Naive B cell (primary cell): ENCODE data around the gene MC2R. TPM values are rescaled to one million over a fixed set of nuclear protein-coding genes. Genes with fewer than 3 reads are reported as not detected.
A peak's percentile ranks its signal among the peaks of the same experiment; 100 is the strongest.
"Not testable (repeated sequence)": the region's sequence is repeated elsewhere in the genome, so short reads cannot be mapped to it uniquely, and the experiment has no call there.

ENCODE experiments used
- ATAC-seq, 2 donors: fragments of 150-1000 bp; cut with Tn5 transposase; 2 replicates each; pipeline ENCODE4 v1.10.0; 2021; ENCODE audit warnings: low read depth in 2 of 2, mild to moderate bottlenecking in 2 of 2, moderate library complexity in 2 of 2
- DNase-seq: peaks from one replicate; pipeline ENCODE4 v3.0.0; 2022
- H3K27ac Mint-ChIP-seq, 6 donors: one replicate each; pipeline ENCODE4 v1.8.0; 2020 to 2022; ENCODE audit warnings: mild to moderate bottlenecking in 6 of 6, mixed read lengths in 6 of 6, moderate library complexity in 5 of 6, inconsistent platforms in 2 of 6
- H3K27me3 Mint-ChIP-seq, 3 donors: one replicate each; pipeline ENCODE4 v1.8.0; 2021 to 2022; ENCODE audit warnings: mixed read lengths in 3 of 3, mild to moderate bottlenecking in 1 of 3
- H3K36me3 Mint-ChIP-seq, 2 donors: one replicate each; pipeline ENCODE4 v1.8.0; 2020 to 2022; ENCODE audit warnings: mixed read lengths in 2 of 2, inconsistent platforms in 1 of 2, mild to moderate bottlenecking in 1 of 2
- H3K4me1 Mint-ChIP-seq, 3 donors: one replicate each; pipeline ENCODE4 v1.8.0; 2020 to 2022; ENCODE audit warnings: mixed read lengths in 3 of 3, inconsistent platforms in 1 of 3, mild to moderate bottlenecking in 1 of 3, moderate library complexity in 1 of 3
- H3K4me3 Mint-ChIP-seq, 8 donors: one replicate each; pipeline ENCODE4 v1.8.0; 2020 to 2022; ENCODE audit warnings: mild to moderate bottlenecking in 8 of 8, mixed read lengths in 8 of 8, moderate library complexity in 8 of 8, inconsistent platforms in 2 of 8
- H3K9me3 Mint-ChIP-seq, 7 donors: one replicate each; pipeline ENCODE4 v1.8.0; 2020 to 2022; ENCODE audit warnings: mixed read lengths in 7 of 7, mild to moderate bottlenecking in 5 of 7, inconsistent platforms in 2 of 7, moderate library complexity in 1 of 7
- polyA plus RNA-seq, 6 donors: library from polyadenylated mRNA; unstranded; fragments of 300-500 nt; fragmentation: Illumina TruSeq; gene quantifications; one replicate each; pipeline ENCODE4 v1.2.3, GENCODE V29; 2021; ENCODE audit warnings: low read depth in 6 of 6

The MC2R gene
- polyA plus RNA-seq, 6 donors from 2014 or later = not detected

DNA sequence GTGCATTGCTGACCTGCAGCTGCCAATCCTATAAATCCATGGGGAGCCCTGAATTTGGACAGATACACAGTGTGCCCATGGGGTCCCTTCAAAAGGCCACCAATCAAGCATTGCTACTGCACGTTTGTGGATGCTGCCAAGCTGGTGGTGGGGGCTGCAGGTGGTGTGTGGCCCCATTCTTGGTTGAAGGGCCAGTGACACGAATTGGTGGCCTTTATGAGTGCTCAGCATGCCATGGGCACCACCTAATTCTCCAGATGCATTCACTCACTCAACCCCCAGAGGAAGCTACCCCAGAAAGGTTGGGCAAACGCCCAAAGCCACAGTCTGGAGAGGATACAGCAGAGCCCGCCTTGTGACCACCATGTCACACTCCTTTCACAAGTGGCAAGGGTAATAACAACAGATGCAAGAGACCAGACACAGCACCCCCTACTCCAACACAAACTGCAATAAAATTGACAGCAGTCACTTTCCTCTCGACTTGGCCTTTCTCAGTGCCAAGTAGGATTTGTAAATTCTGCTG, 27.1 kb downstream of the MC2R start:
- Mint-ChIP-seq H3K4me3 (no peak overlapping the region), H3K27ac (no peak overlapping the region), H3K36me3 (no peaks in the 10 kb centered on the region), H3K27me3 (peaks cover 21 to 35% (median 25%) of the 10 kb centered on the region in 3 donors), H3K9me3 (peaks cover 0 to 5% (median 0%) of the 10 kb centered on the region in 7 donors), H3K4me1 (peaks cover 0 to 5% (median 1%) of the 10 kb centered on the region in 3 donors)
- DNase-seq (no peak), ATAC-seq (no peak)

DNA sequence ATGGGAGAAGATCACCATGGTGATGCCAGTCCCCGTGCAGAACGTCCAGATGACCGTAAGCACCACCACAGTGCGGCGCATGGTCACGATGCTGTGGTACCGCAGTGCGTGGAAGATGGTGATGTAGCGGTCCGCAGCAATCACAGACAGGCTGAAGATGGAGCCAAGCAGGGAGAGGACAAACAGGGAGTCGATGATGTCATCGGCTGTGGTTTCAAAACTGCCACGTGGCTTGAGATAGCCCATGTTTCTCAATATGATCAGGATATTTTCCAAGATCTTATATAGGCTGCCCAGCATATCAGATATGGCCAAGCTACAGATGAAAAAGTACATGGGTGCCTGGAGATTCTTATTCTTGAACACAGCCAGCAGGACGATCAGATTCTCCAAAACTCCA, 30.3 kb downstream of the MC2R start:
- H3K4me3 Mint-ChIP-seq = no peak overlapping the region
- H3K27me3 Mint-ChIP-seq = peaks cover 15 to 20% (median 18%) of the 10 kb centered on the region in 3 donors
- ATAC-seq = no peak
- no peak overlapping the region for H3K27ac Mint-ChIP-seq
- no peaks in the 10 kb centered on the region for H3K4me1 Mint-ChIP-seq
- no peaks in the 10 kb centered on the region for H3K36me3 Mint-ChIP-seq
- no peak for DNase-seq
- H3K9me3 Mint-ChIP-seq = peaks cover 0 to 5% (median 0%) of the 10 kb centered on the region in 7 donors

DNA sequence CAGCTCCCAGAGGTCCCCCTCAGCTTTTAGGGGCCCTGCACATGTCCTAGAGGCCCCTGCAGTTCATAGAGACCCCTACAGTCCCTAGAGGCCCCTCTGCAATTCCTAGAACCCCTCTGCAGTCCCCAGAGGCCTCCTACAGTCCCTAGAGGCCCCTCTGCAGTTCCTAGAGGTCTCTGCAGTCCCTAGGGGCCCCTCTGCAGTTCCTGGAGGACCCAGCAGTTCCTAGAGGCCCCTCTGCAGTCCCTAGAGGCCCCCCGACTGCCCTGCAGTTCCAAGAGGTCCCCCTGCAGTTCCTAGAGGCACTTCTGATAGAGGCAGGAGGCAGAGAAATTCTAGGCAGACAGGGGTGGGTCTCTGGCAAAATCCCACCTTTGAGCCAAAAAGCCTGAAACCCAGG, 35.4 kb downstream of the MC2R start:
- DNase-seq (no peak), ATAC-seq (no peak)
- peaks cover 0 to 4% (median 0%) of the 10 kb centered on the region in 7 donors for H3K9me3 Mint-ChIP-seq
- H3K4me1 Mint-ChIP-seq = no peaks in the 10 kb centered on the region
- H3K27ac Mint-ChIP-seq = no peak overlapping the region
- H3K4me3 Mint-ChIP-seq = no peak overlapping the region
- H3K36me3 Mint-ChIP-seq = no peaks in the 10 kb centered on the region
- H3K27me3 Mint-ChIP-seq = peaks cover 4 to 8% (median 5%) of the 10 kb centered on the region in 3 donors

- no peak overlapping the region for H3K27ac Mint-ChIP-seq
- peaks cover 3 to 7% (median 5%) of the 10 kb centered on the region in 3 donors for H3K27me3 Mint-ChIP-seq
- H3K4me3 Mint-ChIP-seq = no peak overlapping the region
- no peaks in the 10 kb centered on the region for H3K4me1 Mint-ChIP-seq
- no peaks in the 10 kb centered on the region for H3K36me3 Mint-ChIP-seq
- H3K9me3 Mint-ChIP-seq = no peaks in the 10 kb centered on the region
- ATAC-seq (no peak), DNase-seq (no peak)
Observed at GRCh38 chr18:13879492-13879891, 35.8 kb downstream of the MC2R start.

GRCh38 chr18:13878857-13879256, 36.5 kb downstream of the MC2R start:
- H3K4me1 Mint-ChIP-seq = no peaks in the 10 kb centered on the region
- H3K4me3 Mint-ChIP-seq = no peak overlapping the region
- ATAC-seq (no peak), DNase-seq (no peak)
- no peaks in the 10 kb centered on the region for H3K9me3 Mint-ChIP-seq
- no peak overlapping the region for H3K27ac Mint-ChIP-seq
- no peaks in the 10 kb centered on the region for H3K36me3 Mint-ChIP-seq
- H3K27me3 Mint-ChIP-seq = peaks cover 0 to 8% (median 5%) of the 10 kb centered on the region in 3 donors

DNA sequence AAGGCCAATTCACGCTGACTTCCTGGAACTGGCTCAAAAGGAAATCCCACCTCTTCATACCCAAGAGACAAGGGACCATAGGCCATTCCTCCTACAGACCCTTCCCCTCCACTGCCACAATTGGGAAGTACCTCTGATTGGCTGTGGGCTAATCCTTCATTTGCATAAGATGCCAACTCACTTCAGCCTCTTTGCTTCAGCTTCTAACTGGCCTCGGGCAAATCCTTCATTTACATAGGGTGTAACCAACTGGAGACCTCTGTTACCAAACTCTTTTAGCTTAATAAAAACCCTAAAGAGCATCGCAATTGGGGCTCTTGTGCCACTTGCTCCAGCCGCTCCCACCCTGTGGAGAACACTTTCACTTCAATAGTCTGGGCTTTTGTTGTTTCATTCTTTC, 38.2 kb downstream of the MC2R start:
- DNase-seq = no peak
- Mint-ChIP-seq H3K27me3 (peaks cover 0 to 8% (median 0%) of the 10 kb centered on the region in 3 donors), H3K9me3 (no peaks in the 10 kb centered on the region), H3K4me1 (no peaks in the 10 kb centered on the region), H3K36me3 (no peaks in the 10 kb centered on the region), H3K27ac (peak overlapping the region in 1 of 6 donors; percentile 5), H3K4me3 (no peak overlapping the region)
- ATAC-seq = no peak

- no peaks in the 10 kb centered on the region for H3K36me3 Mint-ChIP-seq
- no peak for DNase-seq
- H3K4me3 Mint-ChIP-seq = no peak overlapping the region
Observed at GRCh38 chr18:13874558-13874957, 40.8 kb downstream of the MC2R start.

DNA sequence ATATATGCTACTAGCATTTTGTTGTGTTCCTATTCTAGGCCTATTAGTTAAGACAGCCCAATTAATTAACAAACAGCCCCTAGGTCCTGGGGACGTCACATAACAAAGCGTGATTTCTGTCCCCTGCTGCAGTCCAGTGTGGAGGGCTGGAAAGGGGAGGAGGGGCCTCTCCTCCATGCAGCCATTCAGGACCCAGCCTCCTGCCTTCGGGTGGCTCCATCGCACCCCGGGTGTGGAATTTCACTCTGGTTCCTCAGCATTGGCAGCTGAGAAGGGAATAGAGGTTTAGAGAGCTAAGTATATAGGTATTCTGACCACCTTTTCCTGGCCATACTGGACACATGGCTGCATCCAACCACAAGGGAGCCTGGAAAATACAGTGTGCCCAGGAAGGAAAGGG, 42.4 kb downstream of the MC2R start:
- DNase-seq = no peak
- ATAC-seq = no peak
- H3K4me3 Mint-ChIP-seq = no peak overlapping the region

More at GRCh38 chr18:13874558-13874957, 40.8 kb downstream of the MC2R start:
- Mint-ChIP-seq H3K9me3 (no peaks in the 10 kb centered on the region), H3K4me1 (no peaks in the 10 kb centered on the region), H3K27me3 (peaks cover 2 to 20% (median 16%) of the 10 kb centered on the region in 3 donors), H3K27ac (no peak overlapping the region)
- no peak for ATAC-seq

GRCh38 chr18:13872373-13872772, 43.0 kb downstream of the MC2R start:
- peaks cover 13 to 37% (median 32%) of the 10 kb centered on the region in 3 donors for H3K27me3 Mint-ChIP-seq

More for the DNA sequence above, 42.4 kb downstream of the MC2R start:
- Mint-ChIP-seq H3K27me3 (peaks cover 8 to 32% (median 27%) of the 10 kb centered on the region in 3 donors), H3K9me3 (peaks cover 0 to 3% (median 0%) of the 10 kb centered on the region in 7 donors), H3K27ac (no peak overlapping the region), H3K4me1 (no peaks in the 10 kb centered on the region), H3K36me3 (no peaks in the 10 kb centered on the region)

DNA sequence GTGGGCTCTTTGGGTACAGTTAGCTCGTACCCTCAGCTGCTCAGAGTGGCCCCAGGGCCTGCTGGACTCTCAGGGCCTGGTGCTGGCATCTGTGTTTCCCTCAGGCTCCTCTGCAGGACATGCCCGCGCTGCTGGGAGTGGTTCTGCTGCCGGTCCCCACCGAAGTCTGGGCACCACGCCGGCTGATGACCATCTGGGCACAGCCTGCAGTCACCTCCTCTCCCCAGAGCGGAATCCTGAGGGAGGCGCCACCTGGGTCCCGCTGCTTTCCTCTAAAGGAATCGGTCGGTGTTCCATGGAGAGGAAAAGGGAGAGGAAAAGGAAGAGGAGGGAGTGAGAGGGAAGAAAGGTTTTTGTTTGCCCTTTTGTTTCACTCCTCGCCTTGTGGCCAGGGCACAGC, 43.6 kb downstream of the MC2R start:
- H3K4me1 Mint-ChIP-seq = no peaks in the 10 kb centered on the region
- peaks cover 0 to 3% (median 0%) of the 10 kb centered on the region in 7 donors for H3K9me3 Mint-ChIP-seq
- H3K36me3 Mint-ChIP-seq = no peaks in the 10 kb centered on the region
- no peak overlapping the region for H3K4me3 Mint-ChIP-seq
- no peak for ATAC-seq
- no peak overlapping the region for H3K27ac Mint-ChIP-seq
- no peak for DNase-seq
- H3K27me3 Mint-ChIP-seq = peaks cover 17 to 43% (median 38%) of the 10 kb centered on the region in 3 donors

More at GRCh38 chr18:13872373-13872772, 43.0 kb downstream of the MC2R start:
- H3K36me3 Mint-ChIP-seq = no peaks in the 10 kb centered on the region
- H3K4me3 Mint-ChIP-seq = no peak overlapping the region
- ATAC-seq = no peak
- H3K4me1 Mint-ChIP-seq = no peaks in the 10 kb centered on the region
- H3K27ac Mint-ChIP-seq = no peak overlapping the region
- DNase-seq = no peak
- peaks cover 0 to 3% (median 0%) of the 10 kb centered on the region in 7 donors for H3K9me3 Mint-ChIP-seq

- Mint-ChIP-seq H3K27me3 (peaks cover 30 to 49% (median 47%) of the 10 kb centered on the region in 3 donors), H3K27ac (no peak overlapping the region), H3K4me1 (no peaks in the 10 kb centered on the region), H3K9me3 (peaks cover 0 to 3% (median 0%) of the 10 kb centered on the region in 7 donors), H3K36me3 (no peaks in the 10 kb centered on the region), H3K4me3 (no peak overlapping the region)
- ATAC-seq (no peak), DNase-seq (no peak)
Observed at GRCh38 chr18:13868501-13869271, 46.6 kb downstream of the MC2R start.

- H3K36me3 Mint-ChIP-seq, DNase-seq, H3K27ac Mint-ChIP-seq, ATAC-seq, H3K4me1 Mint-ChIP-seq: not testable (repeated sequence)
- Mint-ChIP-seq H3K9me3 (peaks cover 0 to 35% (median 21%) of the 10 kb centered on the region in 7 donors), H3K27me3 (peaks cover 23 to 42% (median 24%) of the 10 kb centered on the region in 3 donors), H3K4me3 (peak overlapping the region in 1 of 8 donors; percentile 26)
Observed at GRCh38 chr18:13862898-13863297, 52.4 kb downstream of the MC2R start.

GRCh38 chr18:13849791-13850190, 65.5 kb downstream of the MC2R start:
- Mint-ChIP-seq H3K27ac (no peak overlapping the region), H3K36me3 (peaks cover 8 to 9% of the 10 kb centered on the region in 2 donors), H3K9me3 (peaks cover 12 to 70% (median 24%) of the 10 kb centered on the region in 7 donors), H3K27me3 (peaks cover 3 to 20% (median 16%) of the 10 kb centered on the region in 3 donors), H3K4me1 (no peaks in the 10 kb centered on the region), H3K4me3 (no peak overlapping the region)
- DNase-seq (no peak), ATAC-seq (no peak)

DNA sequence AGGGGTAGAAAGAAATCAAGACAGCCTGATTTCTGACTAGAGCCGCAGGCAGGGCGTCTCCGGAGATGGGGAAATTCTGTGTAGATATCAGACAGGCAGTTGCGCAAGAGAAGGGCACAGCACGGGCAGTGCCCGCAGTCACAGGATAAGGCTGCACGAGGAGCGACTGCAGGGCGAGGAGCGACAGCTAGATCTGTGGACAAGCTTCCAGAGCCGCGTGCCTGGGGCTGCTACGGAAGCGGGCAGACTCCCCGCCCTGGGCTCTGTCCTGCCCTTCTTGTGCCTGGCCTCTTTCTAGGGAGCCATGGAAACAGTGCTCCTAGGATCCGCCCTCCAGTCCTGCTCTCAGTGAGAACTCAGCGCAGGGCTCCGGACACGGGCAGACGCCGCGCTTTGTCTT, 78.8 kb downstream of the MC2R start:
- DNase-seq (no peak), ATAC-seq (no peak)
- Mint-ChIP-seq H3K27me3 (peaks cover 28 to 32% (median 29%) of the 10 kb centered on the region in 3 donors), H3K36me3 (no peaks in the 10 kb centered on the region), H3K27ac (no peak overlapping the region), H3K4me3 (no peak overlapping the region), H3K9me3 (peaks cover 0 to 7% (median 2%) of the 10 kb centered on the region in 7 donors), H3K4me1 (no peaks in the 10 kb centered on the region)
